ENCODE data around the gene CCDC88C.

DNA sequence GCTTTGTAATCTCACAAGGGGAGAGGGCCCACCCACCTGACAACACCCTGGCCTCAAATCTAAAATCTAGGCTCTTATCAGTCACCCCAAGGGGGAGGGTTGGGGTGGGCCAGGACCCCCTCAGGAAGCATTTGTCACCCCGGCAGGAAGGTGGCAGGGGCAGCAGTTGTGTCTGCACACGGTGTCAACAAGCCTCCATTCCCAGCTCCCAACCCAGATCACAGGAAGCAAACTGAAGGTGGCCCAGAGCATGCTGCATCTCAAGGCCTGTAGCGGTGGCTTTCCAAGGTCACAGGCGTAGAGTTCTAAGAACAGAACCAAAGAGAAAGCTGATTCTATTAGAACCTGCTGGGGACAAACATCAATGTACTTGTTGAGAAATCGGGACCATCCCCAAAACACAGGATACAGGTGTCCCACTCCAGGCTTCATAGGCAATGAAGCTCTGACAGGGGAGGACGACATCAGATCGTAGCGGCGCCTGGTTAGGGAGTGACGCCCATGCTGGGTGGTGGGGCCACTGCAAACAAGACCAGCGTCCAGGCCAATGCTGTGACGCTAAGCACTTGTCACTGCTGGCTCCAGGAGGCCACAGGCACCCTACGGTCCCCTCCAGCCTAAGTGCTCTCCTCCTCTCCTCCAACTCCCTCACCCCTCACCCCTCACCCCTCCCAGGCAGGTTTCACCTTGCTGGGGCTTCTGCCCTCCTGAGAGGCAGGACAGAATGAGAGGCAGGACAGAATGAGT, 52.9 kb downstream of the CCDC88C start:
- TF ChIP-seq, protein P1, sequence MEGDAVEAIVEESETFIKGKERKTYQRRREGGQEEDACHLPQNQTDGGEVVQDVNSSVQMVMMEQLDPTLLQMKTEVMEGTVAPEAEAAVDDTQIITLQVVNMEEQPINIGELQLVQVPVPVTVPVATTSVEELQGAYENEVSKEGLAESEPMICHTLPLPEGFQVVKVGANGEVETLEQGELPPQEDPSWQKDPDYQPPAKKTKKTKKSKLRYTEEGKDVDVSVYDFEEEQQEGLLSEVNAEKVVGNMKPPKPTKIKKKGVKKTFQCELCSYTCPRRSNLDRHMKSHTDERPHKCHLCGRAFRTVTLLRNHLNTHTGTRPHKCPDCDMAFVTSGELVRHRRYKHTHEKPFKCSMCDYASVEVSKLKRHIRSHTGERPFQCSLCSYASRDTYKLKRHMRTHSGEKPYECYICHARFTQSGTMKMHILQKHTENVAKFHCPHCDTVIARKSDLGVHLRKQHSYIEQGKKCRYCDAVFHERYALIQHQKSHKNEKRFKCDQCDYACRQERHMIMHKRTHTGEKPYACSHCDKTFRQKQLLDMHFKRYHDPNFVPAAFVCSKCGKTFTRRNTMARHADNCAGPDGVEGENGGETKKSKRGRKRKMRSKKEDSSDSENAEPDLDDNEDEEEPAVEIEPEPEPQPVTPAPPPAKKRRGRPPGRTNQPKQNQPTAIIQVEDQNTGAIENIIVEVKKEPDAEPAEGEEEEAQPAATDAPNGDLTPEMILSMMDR (conservative IDR thresholded peaks at IDR 0.05; ENCODE audit: low read length), result no peak; the same call in 1 of the 2 replicates
- no peak for TF ChIP-seq EZH2phosphoT487 (IDR thresholded peaks at IDR 0.05; ENCODE audit: borderline replicate concordance, low read depth, low read length)

All from OCI-LY7 (cell line).